ENCODE results near the gene BAZ2A.

DNA sequence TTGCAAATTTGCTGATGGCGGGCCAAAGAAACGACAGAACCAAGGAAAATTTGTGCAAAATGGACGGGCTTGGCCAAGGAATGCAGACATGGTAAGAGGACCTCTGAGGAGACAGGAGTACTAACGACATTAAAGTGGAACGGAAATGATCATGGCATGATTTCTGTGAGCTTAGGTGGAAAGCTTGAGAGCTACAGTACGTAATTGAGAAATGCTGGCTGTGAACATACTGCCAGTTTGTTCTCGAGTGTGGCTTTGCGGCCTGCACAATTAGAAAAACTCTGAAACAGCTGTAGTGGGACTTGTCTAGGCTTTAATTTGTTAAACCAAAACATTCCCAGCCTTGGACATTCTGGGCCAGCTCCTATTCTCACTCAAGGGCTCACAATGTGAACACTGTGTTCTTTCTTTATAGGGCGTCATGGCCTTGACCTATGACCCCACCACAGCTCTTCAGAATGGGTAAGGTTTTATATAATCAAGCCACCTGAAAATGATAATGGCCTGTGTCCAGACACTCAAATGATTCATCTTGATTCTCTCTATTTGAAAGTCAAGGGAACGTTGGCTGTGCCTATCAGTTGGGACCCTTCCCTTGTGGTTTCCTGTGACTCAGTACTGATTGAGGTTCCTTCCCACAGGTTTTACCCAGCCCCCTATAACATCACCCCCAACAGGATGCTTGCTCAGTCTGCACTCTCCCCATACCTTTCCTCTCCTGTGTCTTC, 48.5 kb downstream of the BAZ2A start:
- TF ChIP-seq SUZ12 (IDR thresholded peaks at IDR 0.05; ENCODE audit: extremely low read depth, insufficient read depth, insufficient read length), result no peak
- TF ChIP-seq ZNF274 (IDR thresholded peaks at IDR 0.05; ENCODE audit: low read depth, low read length), result no peak
- TF ChIP-seq YY1 (IDR thresholded peaks at IDR 0.05; ENCODE audit: insufficient read depth, insufficient read length), result no peak
